Activated CD4-positive, alpha-beta T cell treated with anti-CD3 and anti-CD28 coated beads, Interleukin-2, amount 50 U/mL, for 24 hours (primary cell): ENCODE measurements around the gene POM121L2.

Source experiments
- DNase-seq, 2 donors: peaks; one replicate each; pipeline ENCODE4 v3.0.0-alpha.2; 2020; ENCODE audit warnings: low read depth in 1 of 2, low spot score in 1 of 2

Gene POM121L2

DNA sequence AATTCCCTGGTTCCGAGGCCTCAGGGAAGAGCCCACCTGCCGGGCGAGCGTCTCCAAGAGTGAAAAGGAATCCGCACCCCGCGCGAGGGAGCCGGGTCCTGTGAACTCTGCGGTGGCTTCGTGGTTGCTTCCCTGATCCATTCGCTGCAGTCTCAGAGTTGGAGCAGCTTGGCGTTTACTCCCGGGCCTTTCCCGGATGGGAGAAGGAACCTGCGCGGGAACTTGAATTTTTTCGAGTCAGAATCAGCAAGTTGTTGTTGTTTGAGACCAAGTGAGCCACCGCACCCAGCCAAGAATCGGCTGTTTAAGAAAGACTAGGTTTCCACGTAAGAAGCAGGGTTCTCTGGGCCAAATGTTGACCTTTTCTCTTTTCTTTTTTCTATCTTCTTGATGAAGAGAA, 51.7 kb downstream of the POM121L2 start:
- no peak for DNase-seq
